HepG2 (cell line): ENCODE data around the gene KATNB1. TPM values are rescaled to one million over a fixed set of nuclear protein-coding genes. Genes with fewer than 3 reads are reported as not detected.

Experiments used
- IRF1 ChIP-seq: sonication (generic); formaldehyde crosslinking; IDR thresholded peaks from 2 replicates; pipeline ENCODE4 v1.4.0; 2020; ENCODE audit warnings: low read depth, mild to moderate bottlenecking, missing genetic modification reagents
- ZBED4 ChIP-seq: sonication (generic); formaldehyde crosslinking; IDR thresholded peaks from 2 replicates; pipeline ENCODE4 v1.4.0; 2020; ENCODE audit warnings: missing genetic modification reagents, borderline replicate concordance
- ZMAT5 ChIP-seq: sonication (generic); formaldehyde crosslinking; IDR thresholded peaks from 2 replicates; pipeline ENCODE4 v1.5.0; 2020; ENCODE audit warnings: mild to moderate bottlenecking, low read depth, missing genetic modification reagents, borderline replicate concordance
- ZNF382 ChIP-seq: sonication (generic); formaldehyde crosslinking; IDR thresholded peaks from 2 replicates; pipeline ENCODE4 v1.5.0; 2020; ENCODE audit warnings: missing genetic modification reagents, mild to moderate bottlenecking, borderline replicate concordance
- polyA plus RNA-seq, 8 experiments: library from polyadenylated mRNA; depleted of rRNA in 3 of 8; stranded (reverse) in 7 of 8; unstranded in 1 of 8; fragments of >200 nt; fragmentation: Illumina TruSeq in 4 of 8; extraction: Trizol in 4 of 8; gene quantifications; 2 replicates each; pipeline versions ENCODE4 v1.2.1 to v1.2.3, GENCODE V29; 2011 to 2016; ENCODE audit warnings: low read depth in 4 of 8, missing spikeins in 1 of 8, mixed read lengths in 1 of 8; ENCODE audit not compliant: insufficient read depth in 1 of 8
- total RNA-seq, 5 experiments: library from RNA; depleted of rRNA; stranded (reverse); fragments of >200 nt; fragmentation: Illumina TruSeq; extraction: Trizol; gene quantifications; 2 replicates each; pipeline ENCODE4 v1.2.3, GENCODE V29; 2016; ENCODE audit warnings: low read depth in 1 of 5
- TF ChIP-seq, protein P1 (sequence below): sonication (generic); formaldehyde crosslinking; IDR thresholded peaks from one replicate; pipeline ENCODE4 v1.5.1; 2020; ENCODE audit warnings: mild to moderate bottlenecking, missing genetic modification reagents; ENCODE audit errors: not compliant biosample characterization
- TF ChIP-seq, protein P2 (sequence below): sonication (generic); formaldehyde crosslinking; IDR thresholded peaks from 2 replicates; pipeline ENCODE4 v1.9.0; 2021; ENCODE audit warnings: mild to moderate bottlenecking, missing genetic modification reagents

KATNB1 gene
- total and polyA plus RNA-seq, 2 of the 13 experiments (the other 11 are each of a cell fraction or from before 2014, with no cell fraction given), result 31.5 to 43.5 TPM

DNA sequence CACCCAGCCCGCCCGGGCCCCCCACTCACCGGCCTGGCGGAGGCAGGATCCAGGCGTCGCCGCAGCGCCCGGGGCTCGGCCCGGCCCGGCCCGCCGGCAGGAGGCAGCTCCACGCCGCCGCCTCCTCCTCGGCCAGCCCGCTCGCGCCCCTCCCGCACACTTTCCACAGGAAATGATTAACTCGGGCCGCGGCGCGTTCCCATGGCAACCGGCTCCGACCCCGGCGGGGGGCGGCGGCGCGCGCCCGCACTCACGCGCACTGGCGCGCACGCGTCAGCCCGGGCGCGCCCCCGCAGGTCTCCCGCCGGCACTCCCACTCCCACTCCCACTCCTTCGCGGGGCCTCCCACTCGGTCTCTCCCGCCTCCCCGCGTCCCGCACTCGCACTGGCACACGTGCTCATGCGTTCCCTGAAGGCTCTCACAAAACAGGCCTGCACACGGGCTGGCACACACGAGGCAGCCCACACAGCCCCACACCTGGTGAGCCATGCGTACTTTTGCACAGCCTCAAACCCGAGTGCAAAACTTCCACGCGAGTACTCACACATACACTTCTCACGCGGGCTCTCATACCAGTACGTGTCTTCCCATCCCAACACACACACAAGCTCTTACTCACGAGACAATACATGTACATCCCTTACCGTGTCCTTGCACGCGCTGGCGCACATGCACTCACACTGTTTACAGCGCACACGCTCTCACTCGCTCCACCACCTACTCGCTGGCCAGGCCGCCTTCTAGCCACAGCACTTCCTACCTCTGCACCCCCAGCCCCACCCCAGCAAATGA, 67.0 kb downstream of the KATNB1 start, which contains the start of gene KIFC3 (continued):
- TF ChIP-seq, protein P1, sequence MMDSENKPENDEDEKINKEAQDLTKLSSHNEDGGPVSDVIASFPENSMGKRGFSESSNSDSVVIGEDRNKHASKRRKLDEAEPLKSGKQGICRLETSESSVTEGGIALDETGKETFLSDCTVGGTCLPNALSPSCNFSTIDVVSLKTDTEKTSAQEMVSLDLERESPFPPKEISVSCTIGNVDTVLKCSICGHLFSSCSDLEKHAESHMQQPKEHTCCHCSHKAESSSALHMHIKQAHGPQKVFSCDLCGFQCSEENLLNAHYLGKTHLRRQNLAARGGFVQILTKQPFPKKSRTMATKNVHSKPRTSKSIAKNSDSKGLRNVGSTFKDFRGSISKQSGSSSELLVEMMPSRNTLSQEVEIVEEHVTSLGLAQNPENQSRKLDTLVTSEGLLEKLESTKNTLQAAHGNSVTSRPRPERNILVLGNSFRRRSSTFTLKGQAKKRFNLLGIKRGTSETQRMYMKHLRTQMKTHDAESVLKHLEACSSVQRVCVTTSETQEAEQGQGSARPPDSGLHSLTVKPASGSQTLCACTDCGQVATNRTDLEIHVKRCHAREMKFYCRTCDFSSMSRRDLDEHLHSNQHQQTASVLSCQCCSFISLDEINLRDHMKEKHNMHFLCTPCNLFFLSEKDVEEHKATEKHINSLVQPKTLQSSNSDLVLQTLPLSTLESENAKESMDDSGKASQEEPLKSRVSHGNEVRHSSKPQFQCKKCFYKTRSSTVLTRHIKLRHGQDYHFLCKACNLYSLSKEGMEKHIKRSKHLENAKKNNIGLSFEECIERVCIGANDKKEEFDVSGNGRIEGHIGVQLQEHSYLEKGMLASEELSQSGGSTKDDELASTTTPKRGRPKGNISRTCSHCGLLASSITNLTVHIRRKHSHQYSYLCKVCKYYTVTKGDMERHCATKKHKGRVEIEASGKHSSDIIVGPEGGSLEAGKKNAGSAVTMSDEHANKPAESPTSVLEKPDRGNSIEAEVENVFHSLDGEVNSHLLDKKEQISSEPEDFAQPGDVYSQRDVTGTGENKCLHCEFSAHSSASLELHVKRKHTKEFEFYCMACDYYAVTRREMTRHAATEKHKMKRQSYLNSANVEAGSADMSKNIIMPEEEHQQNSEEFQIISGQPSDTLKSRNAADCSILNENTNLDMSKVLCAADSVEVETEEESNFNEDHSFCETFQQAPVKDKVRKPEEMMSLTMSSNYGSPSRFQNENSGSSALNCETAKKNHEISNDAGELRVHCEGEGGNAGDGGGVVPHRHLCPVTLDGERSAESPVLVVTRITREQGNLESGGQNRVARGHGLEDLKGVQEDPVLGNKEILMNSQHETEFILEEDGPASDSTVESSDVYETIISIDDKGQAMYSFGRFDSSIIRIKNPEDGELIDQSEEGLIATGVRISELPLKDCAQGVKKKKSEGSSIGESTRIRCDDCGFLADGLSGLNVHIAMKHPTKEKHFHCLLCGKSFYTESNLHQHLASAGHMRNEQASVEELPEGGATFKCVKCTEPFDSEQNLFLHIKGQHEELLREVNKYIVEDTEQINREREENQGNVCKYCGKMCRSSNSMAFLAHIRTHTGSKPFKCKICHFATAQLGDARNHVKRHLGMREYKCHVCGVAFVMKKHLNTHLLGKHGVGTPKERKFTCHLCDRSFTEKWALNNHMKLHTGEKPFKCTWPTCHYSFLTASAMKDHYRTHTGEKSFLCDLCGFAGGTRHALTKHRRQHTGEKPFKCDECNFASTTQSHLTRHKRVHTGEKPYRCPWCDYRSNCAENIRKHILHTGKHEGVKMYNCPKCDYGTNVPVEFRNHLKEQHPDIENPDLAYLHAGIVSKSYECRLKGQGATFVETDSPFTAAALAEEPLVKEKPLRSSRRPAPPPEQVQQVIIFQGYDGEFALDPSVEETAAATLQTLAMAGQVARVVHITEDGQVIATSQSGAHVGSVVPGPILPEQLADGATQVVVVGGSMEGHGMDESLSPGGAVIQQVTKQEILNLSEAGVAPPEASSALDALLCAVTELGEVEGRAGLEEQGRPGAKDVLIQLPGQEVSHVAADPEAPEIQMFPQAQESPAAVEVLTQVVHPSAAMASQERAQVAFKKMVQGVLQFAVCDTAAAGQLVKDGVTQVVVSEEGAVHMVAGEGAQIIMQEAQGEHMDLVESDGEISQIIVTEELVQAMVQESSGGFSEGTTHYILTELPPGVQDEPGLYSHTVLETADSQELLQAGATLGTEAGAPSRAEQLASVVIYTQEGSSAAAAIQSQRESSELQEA (CRISPR knock-in tag), result peak; percentile 59
- no peak; the same call in 1 of the 2 replicates for TF ChIP-seq IRF1 (CRISPR knock-in tag)
- TF ChIP-seq, protein P2, sequence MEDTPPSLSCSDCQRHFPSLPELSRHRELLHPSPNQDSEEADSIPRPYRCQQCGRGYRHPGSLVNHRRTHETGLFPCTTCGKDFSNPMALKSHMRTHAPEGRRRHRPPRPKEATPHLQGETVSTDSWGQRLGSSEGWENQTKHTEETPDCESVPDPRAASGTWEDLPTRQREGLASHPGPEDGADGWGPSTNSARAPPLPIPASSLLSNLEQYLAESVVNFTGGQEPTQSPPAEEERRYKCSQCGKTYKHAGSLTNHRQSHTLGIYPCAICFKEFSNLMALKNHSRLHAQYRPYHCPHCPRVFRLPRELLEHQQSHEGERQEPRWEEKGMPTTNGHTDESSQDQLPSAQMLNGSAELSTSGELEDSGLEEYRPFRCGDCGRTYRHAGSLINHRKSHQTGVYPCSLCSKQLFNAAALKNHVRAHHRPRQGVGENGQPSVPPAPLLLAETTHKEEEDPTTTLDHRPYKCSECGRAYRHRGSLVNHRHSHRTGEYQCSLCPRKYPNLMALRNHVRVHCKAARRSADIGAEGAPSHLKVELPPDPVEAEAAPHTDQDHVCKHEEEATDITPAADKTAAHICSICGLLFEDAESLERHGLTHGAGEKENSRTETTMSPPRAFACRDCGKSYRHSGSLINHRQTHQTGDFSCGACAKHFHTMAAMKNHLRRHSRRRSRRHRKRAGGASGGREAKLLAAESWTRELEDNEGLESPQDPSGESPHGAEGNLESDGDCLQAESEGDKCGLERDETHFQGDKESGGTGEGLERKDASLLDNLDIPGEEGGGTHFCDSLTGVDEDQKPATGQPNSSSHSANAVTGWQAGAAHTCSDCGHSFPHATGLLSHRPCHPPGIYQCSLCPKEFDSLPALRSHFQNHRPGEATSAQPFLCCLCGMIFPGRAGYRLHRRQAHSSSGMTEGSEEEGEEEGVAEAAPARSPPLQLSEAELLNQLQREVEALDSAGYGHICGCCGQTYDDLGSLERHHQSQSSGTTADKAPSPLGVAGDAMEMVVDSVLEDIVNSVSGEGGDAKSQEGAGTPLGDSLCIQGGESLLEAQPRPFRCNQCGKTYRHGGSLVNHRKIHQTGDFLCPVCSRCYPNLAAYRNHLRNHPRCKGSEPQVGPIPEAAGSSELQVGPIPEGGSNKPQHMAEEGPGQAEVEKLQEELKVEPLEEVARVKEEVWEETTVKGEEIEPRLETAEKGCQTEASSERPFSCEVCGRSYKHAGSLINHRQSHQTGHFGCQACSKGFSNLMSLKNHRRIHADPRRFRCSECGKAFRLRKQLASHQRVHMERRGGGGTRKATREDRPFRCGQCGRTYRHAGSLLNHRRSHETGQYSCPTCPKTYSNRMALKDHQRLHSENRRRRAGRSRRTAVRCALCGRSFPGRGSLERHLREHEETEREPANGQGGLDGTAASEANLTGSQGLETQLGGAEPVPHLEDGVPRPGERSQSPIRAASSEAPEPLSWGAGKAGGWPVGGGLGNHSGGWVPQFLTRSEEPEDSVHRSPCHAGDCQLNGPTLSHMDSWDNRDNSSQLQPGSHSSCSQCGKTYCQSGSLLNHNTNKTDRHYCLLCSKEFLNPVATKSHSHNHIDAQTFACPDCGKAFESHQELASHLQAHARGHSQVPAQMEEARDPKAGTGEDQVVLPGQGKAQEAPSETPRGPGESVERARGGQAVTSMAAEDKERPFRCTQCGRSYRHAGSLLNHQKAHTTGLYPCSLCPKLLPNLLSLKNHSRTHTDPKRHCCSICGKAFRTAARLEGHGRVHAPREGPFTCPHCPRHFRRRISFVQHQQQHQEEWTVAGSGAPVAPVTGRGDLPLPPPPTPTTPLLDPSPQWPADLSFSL (CRISPR knock-in tag), result no peak; the same call in 1 of the 2 replicates
- TF ChIP-seq ZMAT5 (CRISPR knock-in tag), result 0 out of 2 replicates have a peak, but pooled peaks have one; percentile 16
- TF ChIP-seq ZNF382 (CRISPR knock-in tag), result no peak
- TF ChIP-seq ZBED4, result peak; percentile 80; the same call in 1 of the 2 replicates
